ENCODE results near the gene ACTN4.
A peak's percentile ranks its signal among the peaks of the same experiment; 100 is the strongest.

ACTN4 gene

GRCh38 chr19:38717051-38717450 is 69.6 kb downstream of the ACTN4 start:
- Histone ChIP-seq H3K27me3 (replicated peaks) (no peaks in the 10 kb centered on the region), H3K36me3 (replicated peaks) (peaks cover 87% of the 10 kb centered on the region), H3K27ac (no peak overlapping the region), H3K4me3 (ENCODE audit: low read depth, low read length) (no peak overlapping the region)
- TF ChIP-seq, protein P1, sequence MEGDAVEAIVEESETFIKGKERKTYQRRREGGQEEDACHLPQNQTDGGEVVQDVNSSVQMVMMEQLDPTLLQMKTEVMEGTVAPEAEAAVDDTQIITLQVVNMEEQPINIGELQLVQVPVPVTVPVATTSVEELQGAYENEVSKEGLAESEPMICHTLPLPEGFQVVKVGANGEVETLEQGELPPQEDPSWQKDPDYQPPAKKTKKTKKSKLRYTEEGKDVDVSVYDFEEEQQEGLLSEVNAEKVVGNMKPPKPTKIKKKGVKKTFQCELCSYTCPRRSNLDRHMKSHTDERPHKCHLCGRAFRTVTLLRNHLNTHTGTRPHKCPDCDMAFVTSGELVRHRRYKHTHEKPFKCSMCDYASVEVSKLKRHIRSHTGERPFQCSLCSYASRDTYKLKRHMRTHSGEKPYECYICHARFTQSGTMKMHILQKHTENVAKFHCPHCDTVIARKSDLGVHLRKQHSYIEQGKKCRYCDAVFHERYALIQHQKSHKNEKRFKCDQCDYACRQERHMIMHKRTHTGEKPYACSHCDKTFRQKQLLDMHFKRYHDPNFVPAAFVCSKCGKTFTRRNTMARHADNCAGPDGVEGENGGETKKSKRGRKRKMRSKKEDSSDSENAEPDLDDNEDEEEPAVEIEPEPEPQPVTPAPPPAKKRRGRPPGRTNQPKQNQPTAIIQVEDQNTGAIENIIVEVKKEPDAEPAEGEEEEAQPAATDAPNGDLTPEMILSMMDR (IDR thresholded peaks at IDR 0.05; ENCODE audit: low read depth, low read length, missing control alignments): no peak
- in situ Hi-C loops (cut with HindIII; ENCODE audit: low pct_ligation_motif_present, low sequenced_read_pairs): no loop called here
- DNase-seq: no peak

- in situ Hi-C loops (cut with HindIII; ENCODE audit: low pct_ligation_motif_present, low sequenced_read_pairs): no loop called here
- DNase-seq: no peak
- TF ChIP-seq, protein P1 (IDR thresholded peaks at IDR 0.05; ENCODE audit: low read depth, low read length, missing control alignments): no peak
- Histone ChIP-seq H3K27ac (no peak overlapping the region), H3K36me3 (replicated peaks) (peaks cover 87% of the 10 kb centered on the region), H3K4me3 (ENCODE audit: low read depth, low read length) (no peak overlapping the region), H3K27me3 (replicated peaks) (no peaks in the 10 kb centered on the region)
Observed at GRCh38 chr19:38717855-38718254, 70.4 kb downstream of the ACTN4 start.

- no peak overlapping the region for H3K4me3 ChIP-seq (ENCODE audit: low read depth, low read length)
- no peaks in the 10 kb centered on the region for H3K27me3 ChIP-seq (replicated peaks)
- TF ChIP-seq, protein P1 (IDR thresholded peaks at IDR 0.05; ENCODE audit: low read depth, low read length, missing control alignments): peak; percentile 72
- in situ Hi-C loops (cut with HindIII; ENCODE audit: low pct_ligation_motif_present, low sequenced_read_pairs): no loop called here
- no peak overlapping the region for H3K27ac ChIP-seq
- H3K36me3 ChIP-seq (replicated peaks): peaks cover 87% of the 10 kb centered on the region
- DNase-seq: peak; percentile 28
Observed at GRCh38 chr19:38718747-38719543, 71.5 kb downstream of the ACTN4 start.

- DNase-seq: no peak
- Histone ChIP-seq H3K36me3 (replicated peaks) (peaks cover 87% of the 10 kb centered on the region), H3K4me3 (ENCODE audit: low read depth, low read length) (no peak overlapping the region), H3K27me3 (replicated peaks) (no peaks in the 10 kb centered on the region), H3K27ac (peak overlapping the region; percentile 5)
- in situ Hi-C loops (cut with HindIII; ENCODE audit: low pct_ligation_motif_present, low sequenced_read_pairs): no loop called here
- TF ChIP-seq, protein P1 (IDR thresholded peaks at IDR 0.05; ENCODE audit: low read depth, low read length, missing control alignments): peak; percentile 40
Observed at GRCh38 chr19:38719761-38720558, 72.5 kb downstream of the ACTN4 start.

- no peak for DNase-seq
- Histone ChIP-seq H3K27me3 (replicated peaks) (no peaks in the 10 kb centered on the region), H3K36me3 (replicated peaks) (peaks cover 87% of the 10 kb centered on the region), H3K27ac (no peak overlapping the region), H3K4me3 (ENCODE audit: low read depth, low read length) (no peak overlapping the region)
- in situ Hi-C loops (cut with HindIII; ENCODE audit: low pct_ligation_motif_present, low sequenced_read_pairs): no loop called here
- TF ChIP-seq, protein P1 (IDR thresholded peaks at IDR 0.05; ENCODE audit: low read depth, low read length, missing control alignments): no peak
Observed at GRCh38 chr19:38720559-38721236, 73.2 kb downstream of the ACTN4 start.

Data from brain microvascular endothelial cell (primary cell).